NOMO-1 (cell line): ENCODE data around the gene TTLL1.
A peak's percentile ranks its signal among the peaks of the same experiment; 100 is the strongest.
"Not testable (repeated sequence)": the region's sequence is repeated elsewhere in the genome, so short reads cannot be mapped to it uniquely, and the experiment has no call there.

Experiments used
- DNase-seq, 2 experiments: peaks; one replicate each; lab custom pipeline; 2025; ENCODE audit not compliant: unreplicated experiment in 2 of 2; lab: John Stamatoyannopoulos, UW

Gene TTLL1

DNA sequence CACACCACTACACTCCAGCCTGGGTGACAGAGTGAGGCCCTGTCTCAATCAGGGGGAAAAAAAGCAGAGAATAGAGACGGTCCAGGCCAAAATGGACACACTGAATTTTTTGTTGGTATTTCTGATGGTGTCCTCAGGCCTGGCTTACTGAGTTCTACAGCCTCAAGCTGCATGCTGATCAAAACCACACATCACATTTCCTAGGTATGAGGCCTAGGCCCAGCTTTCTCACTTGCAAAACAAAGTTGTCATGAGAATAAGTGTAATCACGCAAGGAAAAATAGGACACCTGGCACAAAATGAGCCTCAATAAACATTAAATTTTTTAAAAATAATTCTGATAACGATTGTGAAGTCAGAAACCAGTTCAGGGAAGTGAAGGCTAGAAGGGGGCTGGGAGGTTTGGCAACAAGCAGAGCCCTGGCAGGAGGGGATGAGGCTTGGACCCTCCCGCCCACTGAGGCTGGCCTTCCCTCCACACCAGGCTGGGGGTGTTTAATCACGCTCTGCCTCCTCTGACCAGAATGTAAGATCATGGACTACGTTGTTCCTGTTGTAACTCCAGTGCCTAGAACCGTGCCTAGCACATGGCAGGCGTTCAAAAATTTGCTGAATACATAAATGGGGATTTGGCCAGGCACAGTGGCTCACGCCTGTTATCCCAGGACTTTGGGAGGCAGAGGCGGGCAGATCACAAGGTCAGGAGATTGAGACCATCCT is 92.4 kb downstream of the TTLL1 start:
- DNase-seq = peak in 1 of 2 experiments; percentile 16

GRCh38 chr22:42995654-42996053 is 93.5 kb downstream of the TTLL1 start:
- not testable (repeated sequence) for DNase-seq

- DNase-seq = peak; percentile 92 to 98
These were observed 94.2 kb downstream of the TTLL1 start for GRCh38 chr22:42994917-42995562.

DNA sequence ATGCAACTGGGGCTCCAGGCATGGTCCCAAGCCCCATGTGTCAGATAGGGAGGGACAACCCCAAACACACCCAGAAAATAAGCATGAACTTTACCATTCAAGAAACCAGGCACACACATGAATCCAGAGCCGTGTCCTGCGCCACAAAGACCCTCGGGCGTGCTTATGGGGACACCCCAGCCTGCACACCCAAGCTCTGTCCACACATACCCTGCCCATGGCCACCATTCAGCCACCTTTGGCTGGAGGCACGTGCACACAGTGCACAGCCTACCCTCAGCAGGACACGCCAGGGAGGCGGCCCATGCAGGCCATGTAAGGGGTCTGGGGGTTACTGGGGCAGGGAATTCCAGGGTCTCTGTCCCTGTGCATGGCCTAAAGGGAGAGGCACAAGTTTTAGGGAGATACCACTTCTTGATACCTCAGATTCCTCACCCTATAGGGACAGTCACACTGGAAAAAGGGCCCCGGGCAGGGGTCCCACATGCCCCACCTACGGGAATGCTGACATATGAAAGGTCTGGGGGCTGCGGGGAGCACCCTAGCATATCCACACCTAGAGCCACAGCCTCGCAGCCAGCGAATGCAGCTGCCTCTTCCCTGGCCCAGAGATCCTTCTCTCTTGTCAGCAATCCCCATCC is 94.8 kb downstream of the TTLL1 start:
- no peak for DNase-seq

- peak; percentile 33 to 63 for DNase-seq
These were observed 95.4 kb downstream of the TTLL1 start for GRCh38 chr22:42993651-42994275.

GRCh38 chr22:42992886-42993479 is 96.2 kb downstream of the TTLL1 start:
- DNase-seq = no peak

DNA sequence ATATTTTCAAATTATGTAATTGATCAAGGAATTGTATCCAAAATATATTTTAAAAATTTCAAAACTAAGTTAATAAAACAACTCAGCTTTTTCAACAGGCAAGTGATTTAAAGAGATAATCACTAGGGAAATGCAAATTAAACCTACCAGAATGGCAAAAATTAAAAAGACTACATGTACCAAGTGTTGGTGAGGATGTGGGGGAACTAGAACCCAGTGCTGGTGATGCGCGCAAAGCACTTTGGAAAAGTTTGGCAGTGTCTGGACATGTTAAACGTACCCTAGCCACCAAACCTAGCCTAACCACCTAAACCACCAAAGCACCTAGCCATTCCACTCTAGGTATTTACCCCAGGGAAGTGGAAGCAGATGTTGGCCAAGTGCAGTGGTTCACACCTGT is 97.1 kb downstream of the TTLL1 start:
- no peak for DNase-seq

GRCh38 chr22:42991010-42991651 is 98.1 kb downstream of the TTLL1 start:
- DNase-seq = no peak

DNA sequence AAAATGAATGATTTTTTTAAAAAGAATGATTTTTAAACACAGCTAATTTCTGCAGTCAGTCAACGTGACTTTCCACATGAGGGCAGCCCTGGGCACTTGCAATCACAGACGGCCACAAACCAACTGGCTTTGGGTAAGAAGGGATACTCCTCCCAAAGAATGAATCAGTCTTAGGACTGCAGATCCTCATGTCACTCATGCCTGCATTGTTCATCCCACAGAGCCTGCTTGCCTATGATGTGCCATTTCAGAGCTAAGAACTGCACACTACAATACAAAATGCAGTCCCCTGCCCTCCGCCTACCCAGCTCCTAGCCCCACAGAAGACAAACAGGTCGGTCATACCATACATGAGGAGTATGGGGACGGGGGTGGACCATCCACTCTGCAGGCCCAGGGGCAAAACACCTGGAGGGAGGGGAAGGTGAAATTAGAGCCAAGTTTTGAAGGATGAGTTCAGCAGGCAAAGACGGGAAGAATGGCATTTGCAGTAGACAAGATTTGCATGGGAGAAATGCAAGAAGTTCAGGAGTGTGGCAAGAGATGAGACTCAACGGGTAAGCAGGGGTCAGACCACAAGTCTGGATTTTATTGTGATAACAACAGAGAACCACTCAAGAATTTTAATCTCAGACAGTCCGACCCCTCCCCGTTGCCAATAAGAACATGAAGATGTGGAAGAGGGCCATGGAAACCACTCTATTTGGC is 98.9 kb downstream of the TTLL1 start:
- DNase-seq = peak; percentile 14 to 29
